ENCODE measurements around the gene MEMO1.

MEMO1 gene

DNA sequence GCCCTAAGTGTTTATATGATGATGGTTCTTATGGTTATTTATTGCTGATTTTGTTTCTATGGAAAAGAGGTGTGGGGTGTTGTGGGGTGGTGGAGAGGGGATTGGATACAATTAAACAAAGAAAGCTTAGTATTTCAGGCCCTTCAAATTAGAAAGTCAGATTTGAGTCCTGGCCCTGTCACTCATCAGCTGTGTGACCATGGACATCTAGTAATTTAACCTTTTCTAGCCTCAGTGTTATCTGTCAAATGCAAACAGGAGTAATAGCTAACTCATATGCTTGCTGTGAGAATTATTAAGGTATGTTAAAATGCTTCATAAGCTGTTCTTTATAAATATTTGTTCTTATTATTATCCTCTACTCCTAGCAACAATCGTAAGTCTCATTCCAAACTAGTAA lies 2.1 kb upstream of the MEMO1 start:
- no peak overlapping the region for H3K27ac ChIP-seq
- no peak for TF ChIP-seq ZFX (IDR thresholded peaks at IDR 0.05)
- TF ChIP-seq, protein P1, sequence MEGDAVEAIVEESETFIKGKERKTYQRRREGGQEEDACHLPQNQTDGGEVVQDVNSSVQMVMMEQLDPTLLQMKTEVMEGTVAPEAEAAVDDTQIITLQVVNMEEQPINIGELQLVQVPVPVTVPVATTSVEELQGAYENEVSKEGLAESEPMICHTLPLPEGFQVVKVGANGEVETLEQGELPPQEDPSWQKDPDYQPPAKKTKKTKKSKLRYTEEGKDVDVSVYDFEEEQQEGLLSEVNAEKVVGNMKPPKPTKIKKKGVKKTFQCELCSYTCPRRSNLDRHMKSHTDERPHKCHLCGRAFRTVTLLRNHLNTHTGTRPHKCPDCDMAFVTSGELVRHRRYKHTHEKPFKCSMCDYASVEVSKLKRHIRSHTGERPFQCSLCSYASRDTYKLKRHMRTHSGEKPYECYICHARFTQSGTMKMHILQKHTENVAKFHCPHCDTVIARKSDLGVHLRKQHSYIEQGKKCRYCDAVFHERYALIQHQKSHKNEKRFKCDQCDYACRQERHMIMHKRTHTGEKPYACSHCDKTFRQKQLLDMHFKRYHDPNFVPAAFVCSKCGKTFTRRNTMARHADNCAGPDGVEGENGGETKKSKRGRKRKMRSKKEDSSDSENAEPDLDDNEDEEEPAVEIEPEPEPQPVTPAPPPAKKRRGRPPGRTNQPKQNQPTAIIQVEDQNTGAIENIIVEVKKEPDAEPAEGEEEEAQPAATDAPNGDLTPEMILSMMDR (conservative IDR thresholded peaks at IDR 0.05) = no peak

DNA sequence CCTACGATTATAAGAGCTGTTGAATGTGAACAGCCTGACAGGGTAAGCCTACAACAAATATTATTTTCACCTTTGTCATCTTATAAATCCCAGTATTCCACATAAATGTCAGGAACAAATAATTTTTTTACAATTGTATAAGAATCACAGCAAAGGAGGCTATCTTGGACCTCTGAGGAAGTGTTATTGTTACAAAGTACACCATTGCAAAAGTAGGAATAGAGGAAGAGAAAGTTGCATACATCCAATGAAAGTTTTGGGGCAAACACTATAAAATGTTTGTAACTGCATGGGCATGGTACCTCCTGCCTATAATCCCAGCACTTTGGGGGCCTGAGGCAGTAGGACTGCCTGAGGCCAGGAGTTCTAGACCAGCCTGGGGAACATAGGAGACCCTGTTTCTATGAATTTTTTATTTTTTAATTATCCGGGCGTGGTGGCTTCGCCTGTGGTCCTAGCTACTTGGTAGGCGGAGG lies 715 bp upstream of the MEMO1 start:
- TF ChIP-seq ZFX (IDR thresholded peaks at IDR 0.05) = no peak
- TF ChIP-seq, protein P1 (conservative IDR thresholded peaks at IDR 0.05) = no peak
- H3K27ac ChIP-seq = peak overlapping the region; percentile 91

DNA sequence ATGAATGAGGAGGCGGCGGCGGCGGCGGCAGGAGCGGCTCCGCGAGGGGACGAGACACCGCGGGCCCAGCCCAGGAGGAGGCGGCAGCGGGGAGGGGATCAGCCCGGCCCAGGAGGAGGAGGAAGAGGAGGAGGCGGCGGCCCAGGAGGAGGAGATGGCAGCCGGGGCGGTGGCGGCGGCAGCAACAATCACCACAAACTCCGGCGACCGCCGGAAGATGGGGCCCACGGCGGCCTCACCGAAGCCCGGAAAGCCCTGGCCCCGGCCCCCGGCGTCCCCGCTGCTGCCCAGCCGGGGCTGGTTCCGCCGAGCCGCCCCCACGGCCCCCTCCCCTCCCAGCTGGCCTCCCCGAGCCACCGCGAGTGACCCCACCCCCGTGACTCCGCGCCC lies 533 bp downstream of the MEMO1 start:
- peak overlapping the region; percentile 91 for H3K27ac ChIP-seq

DNA sequence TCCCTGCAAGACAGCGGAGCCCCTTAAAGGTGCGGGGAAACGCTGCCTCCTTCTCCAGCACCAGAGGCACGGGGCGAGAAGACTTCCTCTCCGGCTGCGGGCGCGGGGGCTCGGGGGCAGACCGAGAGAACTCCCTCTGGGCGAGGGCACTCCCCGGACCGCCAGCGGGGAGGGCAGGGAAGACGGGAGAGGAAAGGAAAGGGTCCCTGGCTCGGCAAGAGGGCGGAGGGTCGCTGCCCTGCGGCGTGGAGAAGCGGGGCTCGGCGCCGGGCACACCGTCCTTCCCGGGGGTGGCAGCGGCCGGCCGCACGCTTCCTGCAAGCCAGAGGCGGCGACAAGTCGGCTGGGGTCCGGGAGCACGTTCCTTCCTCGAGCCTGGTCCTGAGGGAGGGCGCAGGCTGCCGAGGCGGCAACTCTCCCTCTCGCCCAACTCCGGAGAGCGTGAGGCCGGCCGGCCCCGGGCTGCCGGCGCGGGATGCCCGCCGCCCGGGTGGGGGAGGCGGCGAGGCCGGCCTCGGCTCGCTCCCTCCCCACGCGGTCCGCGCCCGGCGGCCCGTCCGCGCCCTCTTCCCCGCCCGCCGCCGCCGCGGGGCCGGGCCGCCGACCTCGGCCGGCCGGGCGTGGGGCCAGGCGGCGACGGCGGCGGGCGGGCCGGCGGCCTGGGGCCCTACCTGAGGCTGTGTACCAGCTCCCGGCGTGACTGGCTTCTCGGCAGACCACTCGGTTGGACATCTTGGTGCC lies 1.1 kb downstream of the MEMO1 start:
- 0 out of 2 replicates have a peak, but pooled peaks have one; percentile 24 for TF ChIP-seq ZFX (IDR thresholded peaks at IDR 0.05)
- TF ChIP-seq, protein P1 (conservative IDR thresholded peaks at IDR 0.05) = no peak
- peak overlapping the region; percentile 91 for H3K27ac ChIP-seq

DNA sequence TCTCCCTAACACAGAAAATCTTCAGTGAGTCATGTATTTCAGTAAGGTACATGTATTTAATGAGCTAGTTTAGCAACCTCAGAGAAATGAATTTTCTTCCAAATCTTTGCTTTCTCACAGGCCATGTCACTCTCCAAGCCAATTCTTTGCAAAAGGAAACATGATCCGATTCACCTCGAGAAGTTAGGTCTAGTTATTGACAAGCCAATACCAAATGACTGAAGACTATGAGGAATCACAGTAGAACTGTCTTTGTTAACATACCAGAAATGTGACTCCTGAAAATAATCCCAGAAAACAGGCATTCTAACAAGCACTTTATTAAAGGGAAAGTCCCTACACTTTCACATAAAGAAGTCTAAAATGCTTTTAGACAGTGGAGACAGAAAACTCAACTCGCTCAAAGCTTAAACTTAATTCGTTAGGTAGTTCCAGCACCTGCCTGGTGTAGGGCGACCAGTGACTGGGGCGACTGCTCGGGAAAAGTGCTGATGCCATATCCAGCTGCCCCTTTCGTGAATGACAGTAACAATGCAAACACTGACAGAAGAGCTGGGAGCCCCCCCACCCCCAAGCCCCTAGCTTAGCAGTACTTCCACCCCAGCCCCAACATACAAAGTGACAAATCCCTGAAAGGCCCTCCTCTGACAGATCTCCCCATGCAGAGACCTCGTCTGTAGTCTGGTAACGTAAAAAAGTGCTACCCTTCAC lies 1.8 kb downstream of the MEMO1 start:
- peak overlapping the region; percentile 91 for H3K27ac ChIP-seq
- TF ChIP-seq, protein P1 (conservative IDR thresholded peaks at IDR 0.05) = no peak
- TF ChIP-seq ZFX (IDR thresholded peaks at IDR 0.05) = no peak

DNA sequence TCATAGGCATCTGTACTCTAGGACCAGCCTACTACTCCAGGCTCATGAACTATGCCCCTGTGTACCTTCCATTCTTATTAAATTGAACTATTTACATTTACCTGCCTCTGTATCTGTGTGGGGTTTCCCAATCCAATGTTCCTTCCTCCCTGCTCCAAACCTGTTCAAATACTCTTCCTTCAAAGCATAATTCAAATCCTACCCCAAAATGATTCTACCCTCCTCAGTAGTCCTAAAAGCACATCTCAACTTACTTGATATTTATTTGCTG lies 3.8 kb downstream of the MEMO1 start:
- no peak overlapping the region for H3K27ac ChIP-seq
- TF ChIP-seq ZFX (IDR thresholded peaks at IDR 0.05) = no peak
- TF ChIP-seq, protein P1 (conservative IDR thresholded peaks at IDR 0.05) = no peak

DNA sequence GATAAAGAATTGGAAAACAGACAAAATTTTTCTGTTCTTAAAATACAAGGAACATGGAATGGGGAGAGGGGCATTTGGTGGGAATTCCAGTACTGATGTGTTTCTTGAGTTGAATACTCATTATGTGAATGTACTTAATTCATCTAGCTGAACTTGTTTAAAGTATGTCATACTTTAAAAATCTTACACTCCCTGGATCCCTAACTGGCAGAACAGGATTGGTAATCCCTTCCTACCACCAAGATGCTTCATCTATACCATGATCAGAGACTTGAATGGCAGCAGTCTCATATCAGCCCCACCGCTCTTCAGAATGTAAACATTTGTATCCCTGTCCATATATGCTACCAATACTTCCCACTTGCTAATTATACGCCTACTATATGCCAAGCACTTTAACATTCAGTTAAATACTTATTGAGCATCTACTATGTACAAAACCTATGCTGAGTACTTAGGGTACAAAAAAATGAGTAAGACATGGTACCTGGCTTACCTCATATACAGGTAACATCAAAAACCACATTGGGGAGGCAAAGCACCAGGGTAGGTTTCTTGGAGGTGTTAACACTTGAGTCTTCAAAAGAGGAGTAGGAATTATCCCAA lies 5.3 kb downstream of the MEMO1 start:
- no peak for TF ChIP-seq ZFX (IDR thresholded peaks at IDR 0.05)
- TF ChIP-seq, protein P1 (conservative IDR thresholded peaks at IDR 0.05) = no peak
- H3K27ac ChIP-seq = no peak overlapping the region
